NCI-H2171 (cell line): ENCODE data around the gene F2.

Experiments used
- DNase-seq: peaks from one replicate; lab custom pipeline; 2025; lab: John Stamatoyannopoulos, UW

Gene F2

GRCh38 chr11:46743693-46744339, 24.8 kb downstream of the F2 start:
- DNase-seq = no peak

GRCh38 chr11:46745328-46745727, 26.3 kb downstream of the F2 start:
- no peak for DNase-seq

- no peak for DNase-seq
Measured at GRCh38 chr11:46745995-46746394, 27.0 kb downstream of the F2 start.

GRCh38 chr11:46747150-46747549, 28.1 kb downstream of the F2 start:
- no peak for DNase-seq

GRCh38 chr11:46755962-46756361, 36.9 kb downstream of the F2 start:
- no peak for DNase-seq

GRCh38 chr11:46759196-46759595, 40.2 kb downstream of the F2 start:
- DNase-seq = no peak

GRCh38 chr11:46760429-46761128, 41.6 kb downstream of the F2 start:
- no peak for DNase-seq

- no peak for DNase-seq
Measured at GRCh38 chr11:46761807-46762206, 42.8 kb downstream of the F2 start.

- DNase-seq = no peak
Measured at GRCh38 chr11:46762248-46762647, 43.2 kb downstream of the F2 start.

- DNase-seq = no peak
Measured at GRCh38 chr11:46766656-46767055, 47.6 kb downstream of the F2 start.

- no peak for DNase-seq
Measured at GRCh38 chr11:46769636-46770221, 50.7 kb downstream of the F2 start.

- no peak for DNase-seq
Measured at GRCh38 chr11:46776878-46777277, 57.9 kb downstream of the F2 start.

GRCh38 chr11:46778416-46778815, 59.4 kb downstream of the F2 start:
- no peak for DNase-seq
